HepG2 (cell line): ENCODE measurements around the gene LONP1. TPM values are rescaled to one million over a fixed set of nuclear protein-coding genes. Genes with fewer than 3 reads are reported as not detected.

Source experiments
- BRD4 ChIP-seq: sonication (generic); formaldehyde crosslinking; IDR thresholded peaks from 2 replicates; pipeline ENCODE4 v1.4.0; 2020; ENCODE audit warnings: missing genetic modification reagents
- KDM5A ChIP-seq: fragments of 200-600 bp; sonication (generic); IDR thresholded peaks from 2 replicates; pipeline ENCODE4 v1.7.0; 2018; ENCODE audit warnings: antibody characterized with exemption, mild to moderate bottlenecking, low read length, borderline replicate concordance
- NR3C1 ChIP-seq: sonication (generic); formaldehyde crosslinking; IDR thresholded peaks from 2 replicates; pipeline ENCODE4 v1.4.0; 2020; ENCODE audit warnings: missing genetic modification reagents
- RELA ChIP-seq: sonication (generic); formaldehyde crosslinking; IDR thresholded peaks from 2 replicates; pipeline ENCODE4 v1.4.0; 2020; ENCODE audit warnings: missing genetic modification reagents
- RFX5 ChIP-seq: IDR thresholded peaks from 2 replicates; pipeline ENCODE4 v1.6.1; 2011; ENCODE audit warnings: low read depth, low read length, improper control_type of control experiment
- SNAPC2 ChIP-seq: sonication (generic); formaldehyde crosslinking; IDR thresholded peaks from 2 replicates; pipeline ENCODE4 v1.8.1; 2022; ENCODE audit warnings: mild to moderate bottlenecking, missing genetic modification reagents
- ZFX ChIP-seq: sonication (generic); formaldehyde crosslinking; IDR thresholded peaks from 2 replicates; pipeline ENCODE4 v1.4.0; 2020; ENCODE audit warnings: mild to moderate bottlenecking, low read depth, missing genetic modification reagents, moderate library complexity
- ZKSCAN5 ChIP-seq: sonication (generic); formaldehyde crosslinking; IDR thresholded peaks from 2 replicates; pipeline ENCODE4 v1.5.1; 2020; ENCODE audit warnings: mild to moderate bottlenecking, missing genetic modification reagents
- ZNF101 ChIP-seq: sonication (generic); formaldehyde crosslinking; IDR thresholded peaks from 2 replicates; pipeline ENCODE4 v1.4.0; 2020; ENCODE audit warnings: mild to moderate bottlenecking, low read depth, missing genetic modification reagents, borderline replicate concordance
- ZNF331 ChIP-seq: sonication (generic); formaldehyde crosslinking; IDR thresholded peaks from 2 replicates; pipeline ENCODE4 v1.4.0; 2020; ENCODE audit warnings: missing genetic modification reagents
- ZNF33A ChIP-seq: sonication (generic); formaldehyde crosslinking; IDR thresholded peaks from 2 replicates; pipeline ENCODE4 v1.5.1; 2020; ENCODE audit warnings: missing genetic modification reagents, mild to moderate bottlenecking, moderate library complexity, borderline replicate concordance
- ZNF607 ChIP-seq: sonication (generic); formaldehyde crosslinking; IDR thresholded peaks from 2 replicates; pipeline ENCODE4 v1.5.1; 2020; ENCODE audit warnings: missing genetic modification reagents, mild to moderate bottlenecking, borderline replicate concordance
- polyA plus RNA-seq, 8 experiments: library from polyadenylated mRNA; depleted of rRNA in 3 of 8; stranded (reverse) in 7 of 8; unstranded in 1 of 8; fragments of >200 nt; fragmentation: Illumina TruSeq in 4 of 8; extraction: Trizol in 4 of 8; gene quantifications; 2 replicates each; pipeline versions ENCODE4 v1.2.1 to v1.2.3, GENCODE V29; 2011 to 2016; ENCODE audit warnings: low read depth in 4 of 8, missing spikeins in 1 of 8, mixed read lengths in 1 of 8; ENCODE audit not compliant: insufficient read depth in 1 of 8
- total RNA-seq, 5 experiments: library from RNA; depleted of rRNA; stranded (reverse); fragments of >200 nt; fragmentation: Illumina TruSeq; extraction: Trizol; gene quantifications; 2 replicates each; pipeline ENCODE4 v1.2.3, GENCODE V29; 2016; ENCODE audit warnings: low read depth in 1 of 5
- TF ChIP-seq, protein P1 (sequence below): sonication (generic); formaldehyde crosslinking; IDR thresholded peaks from 2 replicates; pipeline ENCODE4 v1.5.1; 2020; ENCODE audit warnings: missing genetic modification reagents, mild to moderate bottlenecking, borderline replicate concordance
- TF ChIP-seq, protein P2 (sequence below): sonication (generic); formaldehyde crosslinking; IDR thresholded peaks from 2 replicates; pipeline ENCODE4 v1.9.0; 2021; ENCODE audit warnings: missing genetic modification reagents, mild to moderate bottlenecking, borderline replicate concordance
- TF ChIP-seq, protein P3 (sequence below): IDR thresholded peaks from 2 replicates; pipeline ENCODE4 v1.6.1; 2016; ENCODE audit warnings: low read depth, missing genetic modification reagents, missing compliant biosample characterization
- TF ChIP-seq, protein P4 (sequence below): sonication (generic); formaldehyde crosslinking; IDR thresholded peaks from 2 replicates; pipeline ENCODE4 v1.4.0; 2020; ENCODE audit warnings: mild to moderate bottlenecking, low read depth, missing genetic modification reagents
- TF ChIP-seq, protein P5 (sequence below): IDR thresholded peaks from 2 replicates; pipeline ENCODE4 v1.6.1; 2018; ENCODE audit warnings: missing genetic modification reagents

Gene LONP1
- total and polyA plus RNA-seq, 2 of the 13 experiments (the other 11 are each of a cell fraction or from before 2014, with no cell fraction given), result 59.5 to 76.8 TPM

DNA sequence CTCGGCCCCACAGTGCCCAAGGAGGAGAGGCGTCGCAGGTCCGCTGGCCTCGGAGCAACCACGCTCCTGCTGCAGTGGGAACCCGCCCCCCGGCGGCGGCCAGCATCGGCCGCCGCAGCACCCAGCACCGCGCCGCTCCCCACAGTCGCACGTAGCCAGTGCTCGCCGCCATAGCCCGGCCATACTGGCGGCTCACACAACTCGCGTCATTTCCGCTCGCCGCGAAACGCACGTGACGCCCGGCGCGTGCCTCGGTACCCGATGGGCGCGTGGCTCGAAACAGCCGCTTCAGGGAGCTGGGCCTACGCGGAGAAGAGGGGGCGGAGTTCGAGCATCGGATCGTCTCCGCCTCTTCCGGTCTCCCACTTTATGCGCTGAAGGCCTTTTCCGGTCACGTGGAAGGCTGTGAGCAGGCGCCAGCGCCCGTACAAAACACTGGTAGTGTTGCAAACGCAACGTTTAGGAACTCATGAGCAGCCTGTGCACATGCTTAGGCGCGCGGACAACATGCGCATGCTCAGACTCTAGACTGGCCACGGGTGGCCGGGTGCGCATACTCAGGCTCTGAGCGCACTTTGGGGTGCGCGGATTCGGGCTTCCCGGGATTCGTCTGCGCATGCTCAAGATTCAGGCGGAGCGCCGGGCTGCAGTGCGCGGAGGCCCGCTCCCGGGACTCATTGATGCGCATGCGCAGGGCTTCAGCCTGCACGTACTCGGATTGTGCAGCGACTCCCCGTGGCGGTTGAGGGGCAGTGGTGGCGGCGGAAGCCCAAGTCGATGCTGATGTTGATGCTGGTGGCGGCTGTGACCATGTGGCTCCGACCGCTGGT, at the start of gene LONP1, which contains the start of gene CATSPERD (continued):
- TF ChIP-seq NR3C1 (CRISPR knock-in tag) (no peak), ZNF331 (CRISPR knock-in tag) (peak; percentile 79; the same call in 1 of the 2 replicates), ZKSCAN5 (CRISPR knock-in tag) (0 out of 2 replicates have a peak, but pooled peaks have one; percentile 42), ZNF101 (no peak), SNAPC2 (CRISPR knock-in tag) (no peak), KDM5A (peak; percentile 95), ZNF607 (CRISPR knock-in tag) (peak; percentile 69; the same call in 1 of the 2 replicates), BRD4 (CRISPR knock-in tag) (peak; percentile 62; the same call in 1 of the 2 replicates), RFX5 (no peak; the same call in 1 of the 2 replicates), ZFX (CRISPR knock-in tag) (peak; percentile 97), ZNF33A (CRISPR knock-in tag) (peak; percentile 56; the same call in 1 of the 2 replicates), RELA (CRISPR knock-in tag) (0 out of 2 replicates have a peak, but pooled peaks have one; percentile 76)
- TF ChIP-seq, protein P1, sequence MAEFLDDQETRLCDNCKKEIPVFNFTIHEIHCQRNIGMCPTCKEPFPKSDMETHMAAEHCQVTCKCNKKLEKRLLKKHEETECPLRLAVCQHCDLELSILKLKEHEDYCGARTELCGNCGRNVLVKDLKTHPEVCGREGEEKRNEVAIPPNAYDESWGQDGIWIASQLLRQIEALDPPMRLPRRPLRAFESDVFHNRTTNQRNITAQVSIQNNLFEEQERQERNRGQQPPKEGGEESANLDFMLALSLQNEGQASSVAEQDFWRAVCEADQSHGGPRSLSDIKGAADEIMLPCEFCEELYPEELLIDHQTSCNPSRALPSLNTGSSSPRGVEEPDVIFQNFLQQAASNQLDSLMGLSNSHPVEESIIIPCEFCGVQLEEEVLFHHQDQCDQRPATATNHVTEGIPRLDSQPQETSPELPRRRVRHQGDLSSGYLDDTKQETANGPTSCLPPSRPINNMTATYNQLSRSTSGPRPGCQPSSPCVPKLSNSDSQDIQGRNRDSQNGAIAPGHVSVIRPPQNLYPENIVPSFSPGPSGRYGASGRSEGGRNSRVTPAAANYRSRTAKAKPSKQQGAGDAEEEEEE, result no peak
- TF ChIP-seq, protein P2, sequence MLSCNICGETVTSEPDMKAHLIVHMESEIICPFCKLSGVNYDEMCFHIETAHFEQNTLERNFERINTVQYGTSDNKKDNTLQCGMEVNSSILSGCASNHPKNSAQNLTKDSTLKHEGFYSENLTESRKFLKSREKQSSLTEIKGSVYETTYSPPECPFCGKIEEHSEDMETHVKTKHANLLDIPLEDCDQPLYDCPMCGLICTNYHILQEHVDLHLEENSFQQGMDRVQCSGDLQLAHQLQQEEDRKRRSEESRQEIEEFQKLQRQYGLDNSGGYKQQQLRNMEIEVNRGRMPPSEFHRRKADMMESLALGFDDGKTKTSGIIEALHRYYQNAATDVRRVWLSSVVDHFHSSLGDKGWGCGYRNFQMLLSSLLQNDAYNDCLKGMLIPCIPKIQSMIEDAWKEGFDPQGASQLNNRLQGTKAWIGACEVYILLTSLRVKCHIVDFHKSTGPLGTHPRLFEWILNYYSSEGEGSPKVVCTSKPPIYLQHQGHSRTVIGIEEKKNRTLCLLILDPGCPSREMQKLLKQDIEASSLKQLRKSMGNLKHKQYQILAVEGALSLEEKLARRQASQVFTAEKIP (CRISPR knock-in tag), result no peak
- TF ChIP-seq, protein P3, sequence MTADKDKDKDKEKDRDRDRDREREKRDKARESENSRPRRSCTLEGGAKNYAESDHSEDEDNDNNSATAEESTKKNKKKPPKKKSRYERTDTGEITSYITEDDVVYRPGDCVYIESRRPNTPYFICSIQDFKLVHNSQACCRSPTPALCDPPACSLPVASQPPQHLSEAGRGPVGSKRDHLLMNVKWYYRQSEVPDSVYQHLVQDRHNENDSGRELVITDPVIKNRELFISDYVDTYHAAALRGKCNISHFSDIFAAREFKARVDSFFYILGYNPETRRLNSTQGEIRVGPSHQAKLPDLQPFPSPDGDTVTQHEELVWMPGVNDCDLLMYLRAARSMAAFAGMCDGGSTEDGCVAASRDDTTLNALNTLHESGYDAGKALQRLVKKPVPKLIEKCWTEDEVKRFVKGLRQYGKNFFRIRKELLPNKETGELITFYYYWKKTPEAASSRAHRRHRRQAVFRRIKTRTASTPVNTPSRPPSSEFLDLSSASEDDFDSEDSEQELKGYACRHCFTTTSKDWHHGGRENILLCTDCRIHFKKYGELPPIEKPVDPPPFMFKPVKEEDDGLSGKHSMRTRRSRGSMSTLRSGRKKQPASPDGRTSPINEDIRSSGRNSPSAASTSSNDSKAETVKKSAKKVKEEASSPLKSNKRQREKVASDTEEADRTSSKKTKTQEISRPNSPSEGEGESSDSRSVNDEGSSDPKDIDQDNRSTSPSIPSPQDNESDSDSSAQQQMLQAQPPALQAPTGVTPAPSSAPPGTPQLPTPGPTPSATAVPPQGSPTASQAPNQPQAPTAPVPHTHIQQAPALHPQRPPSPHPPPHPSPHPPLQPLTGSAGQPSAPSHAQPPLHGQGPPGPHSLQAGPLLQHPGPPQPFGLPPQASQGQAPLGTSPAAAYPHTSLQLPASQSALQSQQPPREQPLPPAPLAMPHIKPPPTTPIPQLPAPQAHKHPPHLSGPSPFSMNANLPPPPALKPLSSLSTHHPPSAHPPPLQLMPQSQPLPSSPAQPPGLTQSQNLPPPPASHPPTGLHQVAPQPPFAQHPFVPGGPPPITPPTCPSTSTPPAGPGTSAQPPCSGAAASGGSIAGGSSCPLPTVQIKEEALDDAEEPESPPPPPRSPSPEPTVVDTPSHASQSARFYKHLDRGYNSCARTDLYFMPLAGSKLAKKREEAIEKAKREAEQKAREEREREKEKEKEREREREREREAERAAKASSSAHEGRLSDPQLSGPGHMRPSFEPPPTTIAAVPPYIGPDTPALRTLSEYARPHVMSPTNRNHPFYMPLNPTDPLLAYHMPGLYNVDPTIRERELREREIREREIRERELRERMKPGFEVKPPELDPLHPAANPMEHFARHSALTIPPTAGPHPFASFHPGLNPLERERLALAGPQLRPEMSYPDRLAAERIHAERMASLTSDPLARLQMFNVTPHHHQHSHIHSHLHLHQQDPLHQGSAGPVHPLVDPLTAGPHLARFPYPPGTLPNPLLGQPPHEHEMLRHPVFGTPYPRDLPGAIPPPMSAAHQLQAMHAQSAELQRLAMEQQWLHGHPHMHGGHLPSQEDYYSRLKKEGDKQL (CRISPR knock-in tag), result peak; percentile 39; the same call in 1 of the 2 replicates
- TF ChIP-seq, protein P4, sequence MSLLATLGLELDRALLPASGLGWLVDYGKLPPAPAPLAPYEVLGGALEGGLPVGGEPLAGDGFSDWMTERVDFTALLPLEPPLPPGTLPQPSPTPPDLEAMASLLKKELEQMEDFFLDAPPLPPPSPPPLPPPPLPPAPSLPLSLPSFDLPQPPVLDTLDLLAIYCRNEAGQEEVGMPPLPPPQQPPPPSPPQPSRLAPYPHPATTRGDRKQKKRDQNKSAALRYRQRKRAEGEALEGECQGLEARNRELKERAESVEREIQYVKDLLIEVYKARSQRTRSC, result no peak
- TF ChIP-seq, protein P5, sequence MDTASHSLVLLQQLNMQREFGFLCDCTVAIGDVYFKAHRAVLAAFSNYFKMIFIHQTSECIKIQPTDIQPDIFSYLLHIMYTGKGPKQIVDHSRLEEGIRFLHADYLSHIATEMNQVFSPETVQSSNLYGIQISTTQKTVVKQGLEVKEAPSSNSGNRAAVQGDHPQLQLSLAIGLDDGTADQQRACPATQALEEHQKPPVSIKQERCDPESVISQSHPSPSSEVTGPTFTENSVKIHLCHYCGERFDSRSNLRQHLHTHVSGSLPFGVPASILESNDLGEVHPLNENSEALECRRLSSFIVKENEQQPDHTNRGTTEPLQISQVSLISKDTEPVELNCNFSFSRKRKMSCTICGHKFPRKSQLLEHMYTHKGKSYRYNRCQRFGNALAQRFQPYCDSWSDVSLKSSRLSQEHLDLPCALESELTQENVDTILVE (CRISPR knock-in tag), result peak; percentile 99
